Neural crest cell (in vitro differentiated cells): ENCODE measurements around the gene COL6A1. TPM values are rescaled to one million over a fixed set of nuclear protein-coding genes. Genes with fewer than 3 reads are reported as not detected.

Source experiments
- DNase-seq: peaks from one replicate; pipeline ENCODE4 v3.0.0; 2021; ENCODE audit warnings: low read depth, mixed read lengths, low spot score
- H3K27ac Mint-ChIP-seq: one replicate; pipeline ENCODE4 v1.8.0; 2021; ENCODE audit warnings: mild to moderate bottlenecking, mixed read lengths; ENCODE audit not compliant: unreplicated experiment
- H3K27me3 Mint-ChIP-seq: 2 replicates; pipeline ENCODE4 v1.8.0; 2021; ENCODE audit warnings: low read depth, mild to moderate bottlenecking, mixed read lengths
- H3K36me3 Mint-ChIP-seq: 2 replicates; pipeline ENCODE4 v1.8.0; 2021; ENCODE audit warnings: low read depth, mild to moderate bottlenecking, mixed read lengths
- H3K4me1 Mint-ChIP-seq: 2 replicates; pipeline ENCODE4 v1.8.0; 2021; ENCODE audit warnings: mixed read lengths
- H3K4me3 Mint-ChIP-seq: one replicate; pipeline ENCODE4 v1.8.0; 2021; ENCODE audit warnings: mild to moderate bottlenecking, mixed read lengths
- H3K9me3 Mint-ChIP-seq: 2 replicates; pipeline ENCODE4 v1.8.0; 2021; ENCODE audit warnings: mixed read lengths
- total RNA-seq: library from RNA; stranded (reverse); gene quantifications from 2 replicates; pipeline ENCODE4 v1.2.1, GENCODE V29; 2021
- TF ChIP-seq, protein P1 (sequence below): fragments of 200-600 bp; sonication (generic); conservative IDR thresholded peaks from 2 replicates; pipeline ENCODE4 v1.5.0; 2021; ENCODE audit warnings: antibody characterized with exemption, mild to moderate bottlenecking

COL6A1 gene
- total RNA-seq, 1 donor from 2014 or later, result 120 TPM

DNA sequence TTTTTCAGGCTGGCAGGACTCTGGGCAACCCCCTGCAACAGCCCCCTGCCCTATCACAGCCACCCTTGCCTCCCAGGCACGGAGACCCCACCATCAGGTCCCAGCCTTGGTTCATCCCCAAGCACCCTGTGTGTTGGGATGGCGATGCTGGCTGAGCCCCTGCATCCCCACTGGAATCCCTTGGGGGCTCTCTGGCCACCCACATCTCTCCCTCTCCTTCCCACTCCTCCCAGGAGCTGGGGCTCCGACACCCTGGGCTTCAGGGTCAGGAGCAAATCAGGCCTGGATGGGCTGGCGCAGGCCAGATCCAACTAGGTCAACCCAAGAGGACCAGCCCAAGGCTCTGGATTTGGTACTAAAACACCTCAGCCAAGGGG lies 25.9 kb downstream of the COL6A1 start:
- Mint-ChIP-seq H3K27me3 (no peaks in the 10 kb centered on the region), H3K9me3 (no peaks in the 10 kb centered on the region), H3K4me1 (no peaks in the 10 kb centered on the region), H3K27ac (no peak overlapping the region), H3K4me3 (no peak overlapping the region), H3K36me3 (no peaks in the 10 kb centered on the region)
- no peak for DNase-seq
- TF ChIP-seq, protein P1, sequence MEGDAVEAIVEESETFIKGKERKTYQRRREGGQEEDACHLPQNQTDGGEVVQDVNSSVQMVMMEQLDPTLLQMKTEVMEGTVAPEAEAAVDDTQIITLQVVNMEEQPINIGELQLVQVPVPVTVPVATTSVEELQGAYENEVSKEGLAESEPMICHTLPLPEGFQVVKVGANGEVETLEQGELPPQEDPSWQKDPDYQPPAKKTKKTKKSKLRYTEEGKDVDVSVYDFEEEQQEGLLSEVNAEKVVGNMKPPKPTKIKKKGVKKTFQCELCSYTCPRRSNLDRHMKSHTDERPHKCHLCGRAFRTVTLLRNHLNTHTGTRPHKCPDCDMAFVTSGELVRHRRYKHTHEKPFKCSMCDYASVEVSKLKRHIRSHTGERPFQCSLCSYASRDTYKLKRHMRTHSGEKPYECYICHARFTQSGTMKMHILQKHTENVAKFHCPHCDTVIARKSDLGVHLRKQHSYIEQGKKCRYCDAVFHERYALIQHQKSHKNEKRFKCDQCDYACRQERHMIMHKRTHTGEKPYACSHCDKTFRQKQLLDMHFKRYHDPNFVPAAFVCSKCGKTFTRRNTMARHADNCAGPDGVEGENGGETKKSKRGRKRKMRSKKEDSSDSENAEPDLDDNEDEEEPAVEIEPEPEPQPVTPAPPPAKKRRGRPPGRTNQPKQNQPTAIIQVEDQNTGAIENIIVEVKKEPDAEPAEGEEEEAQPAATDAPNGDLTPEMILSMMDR, result no peak

DNA sequence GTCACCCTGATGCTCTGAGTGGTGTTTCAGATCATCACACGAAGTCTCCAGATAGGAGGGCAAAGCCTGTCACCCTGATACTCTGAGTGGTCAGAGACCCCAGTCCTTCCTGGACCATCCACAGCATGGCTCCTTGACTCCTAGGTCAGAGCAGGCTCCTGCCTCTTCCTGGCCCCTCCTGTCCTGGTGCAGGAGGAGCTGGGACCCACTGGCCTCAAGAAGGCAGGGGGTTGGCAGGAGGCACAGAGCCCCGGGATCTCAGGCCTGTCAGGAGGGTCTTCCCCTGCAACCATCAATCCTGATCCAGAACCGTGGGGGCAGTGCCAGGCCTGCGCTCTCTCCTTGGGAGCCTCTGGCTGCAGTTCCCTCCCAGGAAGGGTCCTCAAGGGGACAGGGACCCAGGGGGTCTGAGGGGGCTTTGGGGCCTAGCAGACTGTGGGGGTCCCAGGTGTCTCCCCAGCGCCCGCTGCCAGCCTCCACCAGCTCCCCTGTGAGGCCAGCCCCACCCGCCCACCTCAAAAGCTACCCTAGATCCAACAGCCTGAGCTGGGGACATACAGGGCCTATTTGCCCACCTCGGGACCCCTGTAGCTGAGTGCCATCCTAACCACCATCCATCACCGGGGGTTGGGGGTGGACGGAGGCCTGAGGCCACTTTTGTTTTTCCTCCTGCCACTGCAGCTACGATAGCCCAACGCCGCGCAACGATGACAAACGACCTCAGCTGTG lies 27.5 kb downstream of the COL6A1 start:
- Mint-ChIP-seq H3K27ac (no peak overlapping the region), H3K4me1 (no peaks in the 10 kb centered on the region), H3K36me3 (no peaks in the 10 kb centered on the region), H3K9me3 (no peaks in the 10 kb centered on the region), H3K27me3 (peaks cover 6% of the 10 kb centered on the region), H3K4me3 (no peak overlapping the region)
- no peak for DNase-seq
- TF ChIP-seq, protein P1, result no peak

DNA sequence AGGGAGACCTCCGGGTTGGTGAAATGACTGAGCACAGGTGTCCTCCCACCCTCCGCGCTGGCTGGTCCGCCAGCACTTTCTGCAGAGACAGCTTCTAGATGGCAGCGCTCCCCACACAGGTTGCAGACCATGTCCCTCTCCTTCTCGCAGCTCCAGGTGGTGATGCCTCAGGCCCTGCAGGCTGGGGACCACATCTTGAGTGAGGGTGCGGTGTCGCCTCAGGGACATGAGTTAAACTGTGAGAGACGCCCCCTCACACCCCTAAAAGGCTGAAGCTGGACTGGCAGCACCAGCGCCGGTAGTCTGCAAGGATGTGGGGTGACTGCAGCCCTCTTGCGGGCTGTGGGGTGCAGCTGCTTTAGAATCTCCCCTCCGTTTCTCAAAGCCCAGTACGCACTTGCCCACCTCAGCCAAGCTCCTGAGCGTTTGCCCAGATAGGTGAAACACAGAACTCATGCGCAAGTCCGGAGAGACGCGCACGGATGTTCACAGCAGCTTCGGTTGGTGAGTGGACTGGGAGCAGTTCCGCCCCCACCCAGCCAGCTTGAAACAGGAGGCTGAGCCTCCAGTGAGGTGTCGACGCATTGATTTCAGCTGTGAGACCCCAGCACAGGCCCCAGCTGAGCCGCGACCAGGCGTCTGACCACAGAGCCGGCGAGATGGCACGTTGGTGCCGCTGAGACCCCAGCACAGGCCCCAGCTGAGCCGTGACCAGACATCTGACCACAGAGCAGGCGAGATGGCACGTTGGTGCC lies 28.6 kb downstream of the COL6A1 start:
- no peak for DNase-seq

DNA sequence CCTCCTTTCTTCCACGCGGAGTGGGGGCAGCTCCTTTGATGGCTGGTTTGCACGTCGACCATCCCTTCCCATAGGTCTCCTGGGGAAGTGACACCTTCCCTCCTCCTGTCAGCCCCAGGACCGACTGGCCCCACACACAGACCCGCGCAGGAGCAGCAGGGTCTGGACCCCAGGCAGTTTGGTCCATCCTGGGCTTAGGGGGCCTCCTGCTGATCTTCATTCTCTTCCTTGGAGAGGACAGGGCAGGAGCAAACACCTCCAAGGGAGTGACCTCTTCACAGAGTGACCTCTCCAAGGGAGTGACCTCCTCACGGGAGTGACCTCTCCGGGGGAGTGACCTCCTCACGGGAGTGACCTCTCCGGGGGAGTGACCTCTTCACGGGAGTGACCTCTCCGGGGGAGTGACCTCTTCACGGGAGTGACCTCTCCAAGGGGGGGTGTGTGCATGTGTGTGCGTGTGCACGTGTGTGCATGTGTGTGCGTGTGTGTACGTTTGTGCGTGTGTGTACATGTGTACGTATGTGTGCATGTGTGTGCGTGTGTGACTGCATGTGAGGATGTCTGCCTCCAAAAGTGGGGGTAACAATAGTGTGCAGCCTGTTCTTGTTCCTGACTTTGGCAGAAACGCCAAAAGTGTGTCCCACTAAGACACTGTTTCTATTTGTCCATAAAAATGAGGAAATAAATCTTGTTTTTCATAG lies 29.8 kb downstream of the COL6A1 start:
- peaks cover 12% of the 10 kb centered on the region for H3K27me3 Mint-ChIP-seq
- H3K4me3 Mint-ChIP-seq, result no peak overlapping the region
- H3K9me3 Mint-ChIP-seq, result no peaks in the 10 kb centered on the region
- no peak for DNase-seq
- TF ChIP-seq, protein P1, result no peak
- no peaks in the 10 kb centered on the region for H3K36me3 Mint-ChIP-seq
- no peaks in the 10 kb centered on the region for H3K4me1 Mint-ChIP-seq
- H3K27ac Mint-ChIP-seq, result peak overlapping the region; percentile 48

More for the DNA sequence above, 28.6 kb downstream of the COL6A1 start:
- Mint-ChIP-seq H3K4me3 (no peak overlapping the region), H3K27me3 (peaks cover 10% of the 10 kb centered on the region), H3K27ac (no peak overlapping the region), H3K9me3 (no peaks in the 10 kb centered on the region), H3K4me1 (no peaks in the 10 kb centered on the region), H3K36me3 (no peaks in the 10 kb centered on the region)
- TF ChIP-seq, protein P1, result no peak

DNA sequence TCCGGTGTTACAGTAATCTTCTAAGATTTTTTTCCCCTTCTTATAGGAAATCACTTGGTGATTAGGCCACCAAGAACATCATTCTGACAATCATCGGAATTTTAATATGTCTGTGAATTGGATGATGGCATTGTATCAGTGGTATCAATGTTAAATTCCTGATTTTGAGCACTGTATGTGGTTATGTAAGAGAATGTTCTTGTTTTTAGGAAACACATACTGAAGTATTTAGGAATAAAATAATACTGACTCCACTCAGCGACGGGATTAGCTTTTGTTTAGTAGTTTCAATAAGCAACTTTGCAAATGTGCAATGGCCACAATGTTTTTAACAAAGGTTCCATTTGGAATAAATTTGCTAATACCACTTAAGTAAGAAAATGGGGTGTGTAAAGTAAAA lies 30.6 kb downstream of the COL6A1 start:
- no peaks in the 10 kb centered on the region for H3K4me1 Mint-ChIP-seq
- no peaks in the 10 kb centered on the region for H3K36me3 Mint-ChIP-seq
- H3K27me3 Mint-ChIP-seq, result peaks cover 12% of the 10 kb centered on the region
- DNase-seq, result no peak
- no peak overlapping the region for H3K27ac Mint-ChIP-seq
- TF ChIP-seq, protein P1, result no peak
- H3K4me3 Mint-ChIP-seq, result no peak overlapping the region
- no peaks in the 10 kb centered on the region for H3K9me3 Mint-ChIP-seq
